Breast epithelium (tissue), 3 donors: ENCODE results near the gene MAMDC4.

Experiments
- CTCF ChIP-seq, 3 donors: fragments of 450-650 bp; IDR thresholded peaks; one replicate each; pipeline ENCODE4 v1.5.1; 2016 to 2017; ENCODE audit warnings: antibody characterized with exemption in 3 of 3, mild to moderate bottlenecking in 3 of 3, moderate library complexity in 3 of 3
- POLR2A ChIP-seq: fragments of 450-650 bp; IDR thresholded peaks from one replicate; pipeline ENCODE4 v1.6.1; 2016; ENCODE audit warnings: antibody characterized with exemption, mild to moderate bottlenecking, moderate library complexity
- POLR2AphosphoS5 ChIP-seq, 3 donors: sonication (generic); formaldehyde crosslinking; IDR thresholded peaks; one replicate each; pipeline ENCODE4 v1.6.1; 2017; ENCODE audit warnings: antibody characterized with exemption in 3 of 3

GRCh38 chr9:136831002-136831719, 21.0 kb upstream of the MAMDC4 start:
- TF ChIP-seq CTCF (IDR thresholded peaks at IDR 0.05) (no peak), POLR2AphosphoS5 (IDR thresholded peaks at IDR 0.05) (no peak), POLR2A (no peak)
